ENCODE measurements around the gene ATXN3. TPM values are rescaled to one million over a fixed set of nuclear protein-coding genes. Genes with fewer than 3 reads are reported as not detected.

ATXN3 gene
- total RNA-seq, 2 donors from 2014 or later: 45.1 to 53.5 TPM

DNA sequence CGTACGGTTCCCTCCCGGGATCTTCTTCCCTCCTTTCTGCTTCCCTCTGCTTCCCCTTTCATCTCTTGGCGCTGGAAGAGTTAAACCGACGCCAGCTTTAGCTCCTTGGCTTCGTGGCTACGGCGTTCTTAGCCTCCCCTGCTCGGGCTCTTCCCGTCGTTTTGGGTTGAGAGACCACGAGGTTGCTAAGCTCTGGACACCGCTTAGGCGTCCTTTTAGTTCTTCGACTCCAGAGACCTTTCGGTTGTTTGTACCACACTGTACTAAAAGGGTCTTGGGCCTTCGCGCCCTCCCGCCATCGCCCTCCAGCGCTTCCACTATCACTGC, 15.9 kb upstream of the ATXN3 start:
- TF ChIP-seq, protein P1, sequence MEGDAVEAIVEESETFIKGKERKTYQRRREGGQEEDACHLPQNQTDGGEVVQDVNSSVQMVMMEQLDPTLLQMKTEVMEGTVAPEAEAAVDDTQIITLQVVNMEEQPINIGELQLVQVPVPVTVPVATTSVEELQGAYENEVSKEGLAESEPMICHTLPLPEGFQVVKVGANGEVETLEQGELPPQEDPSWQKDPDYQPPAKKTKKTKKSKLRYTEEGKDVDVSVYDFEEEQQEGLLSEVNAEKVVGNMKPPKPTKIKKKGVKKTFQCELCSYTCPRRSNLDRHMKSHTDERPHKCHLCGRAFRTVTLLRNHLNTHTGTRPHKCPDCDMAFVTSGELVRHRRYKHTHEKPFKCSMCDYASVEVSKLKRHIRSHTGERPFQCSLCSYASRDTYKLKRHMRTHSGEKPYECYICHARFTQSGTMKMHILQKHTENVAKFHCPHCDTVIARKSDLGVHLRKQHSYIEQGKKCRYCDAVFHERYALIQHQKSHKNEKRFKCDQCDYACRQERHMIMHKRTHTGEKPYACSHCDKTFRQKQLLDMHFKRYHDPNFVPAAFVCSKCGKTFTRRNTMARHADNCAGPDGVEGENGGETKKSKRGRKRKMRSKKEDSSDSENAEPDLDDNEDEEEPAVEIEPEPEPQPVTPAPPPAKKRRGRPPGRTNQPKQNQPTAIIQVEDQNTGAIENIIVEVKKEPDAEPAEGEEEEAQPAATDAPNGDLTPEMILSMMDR (IDR thresholded peaks at IDR 0.05): no peak
- TF ChIP-seq POLR2A (IDR thresholded peaks at IDR 0.05) (no peak), POLR2AphosphoS5 (IDR thresholded peaks at IDR 0.05) (no peak)
- no peak for DNase-seq (ENCODE audit: low spot score)
- no peaks in the 10 kb centered on the region for H3K9me3 ChIP-seq
- WGBS: under 1% methylated on average over 22 of the region's 22 CpGs
- H3K27me3 ChIP-seq (replicated peaks; ENCODE audit: insufficient read depth): no peaks in the 10 kb centered on the region
- intact Hi-C loops (cut with DNase I): loop anchor here (10.0 kb wide), 2 partner anchors 562 to 662 kb away; no protein-coding TSS in a partner anchor
- no peaks in the 10 kb centered on the region for H3K36me3 ChIP-seq
- H3K27ac ChIP-seq: peak overlapping the region; percentile 86 to 87
- H3K4me3 ChIP-seq: peak overlapping the region; percentile 80 to 94
- no peaks in the 10 kb centered on the region for H3K4me1 ChIP-seq (replicated peaks)

DNA sequence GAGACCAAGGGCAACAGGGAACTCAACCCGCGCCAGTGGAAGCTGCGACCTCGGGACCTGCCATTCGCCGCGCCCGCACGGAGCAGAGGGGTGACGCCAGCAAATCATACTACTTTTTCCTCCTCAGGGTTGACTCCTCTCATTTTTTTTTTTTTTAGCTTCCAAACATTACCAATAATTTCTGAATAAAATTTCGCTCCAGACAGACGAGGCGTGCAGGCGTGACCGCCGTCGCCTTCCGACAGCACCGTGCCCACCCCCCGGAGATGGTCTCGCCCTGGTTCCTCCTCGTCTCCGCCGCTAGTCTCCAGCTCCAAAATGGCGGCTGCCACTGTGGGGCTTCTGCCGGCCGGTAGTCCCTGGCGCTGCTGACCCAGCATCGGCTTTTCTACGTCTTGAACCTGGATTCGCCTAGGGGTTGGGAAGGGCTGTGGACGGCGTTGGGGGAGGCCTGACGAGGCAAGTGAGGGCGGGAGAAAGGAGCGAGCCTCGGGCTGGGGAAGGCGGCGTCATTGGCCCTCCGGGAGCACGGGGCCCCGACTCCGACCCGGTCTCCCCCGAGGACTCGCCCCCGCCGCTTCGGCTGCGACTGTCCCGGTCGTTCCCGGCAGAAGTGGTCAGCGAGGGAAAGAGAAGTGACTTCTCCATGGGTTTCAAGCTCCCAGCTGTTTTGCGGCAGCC, 15.4 kb upstream of the ATXN3 start, which contains the start of the genes CPSF2 and NDUFB1:
Gene CPSF2 (plus strand): TSS at position 300 of the 681 bp plus-strand sequence. CDS start 9,016 bp downstream, outside the sequence.
Gene NDUFB1 (minus strand): TSS at position 37 of the 681 bp plus-strand sequence. CDS start 4,069 bp downstream, outside the sequence.
- WGBS: 0% methylated on average over 55 of the region's 55 CpGs
- Histone ChIP-seq H3K36me3 (no peaks in the 10 kb centered on the region), H3K27me3 (replicated peaks; ENCODE audit: insufficient read depth) (no peaks in the 10 kb centered on the region), H3K4me3 (peak within 1 kb of the TSS; percentile 80 to 94), H3K9me3 (no peaks in the 10 kb centered on the region), H3K4me1 (replicated peaks) (no peaks in the 10 kb centered on the region), H3K27ac (peak within 1 kb of the TSS; percentile 86 to 87)
- TF ChIP-seq, protein P1 (IDR thresholded peaks at IDR 0.05): peak in 2 of 4 experiments; percentile 19 to 32
- TF ChIP-seq POLR2A (IDR thresholded peaks at IDR 0.05): peak; percentile 63
- peak; percentile 70 for TF ChIP-seq POLR2AphosphoS5 (IDR thresholded peaks at IDR 0.05)
- peak; percentile 81 for DNase-seq (ENCODE audit: low spot score)
- intact Hi-C loops (cut with DNase I): loop anchor here (2.0 to 10.0 kb wide), 3 partner anchors 15 to 663 kb away; partner anchors contain the start of gene ATXN3

DNA sequence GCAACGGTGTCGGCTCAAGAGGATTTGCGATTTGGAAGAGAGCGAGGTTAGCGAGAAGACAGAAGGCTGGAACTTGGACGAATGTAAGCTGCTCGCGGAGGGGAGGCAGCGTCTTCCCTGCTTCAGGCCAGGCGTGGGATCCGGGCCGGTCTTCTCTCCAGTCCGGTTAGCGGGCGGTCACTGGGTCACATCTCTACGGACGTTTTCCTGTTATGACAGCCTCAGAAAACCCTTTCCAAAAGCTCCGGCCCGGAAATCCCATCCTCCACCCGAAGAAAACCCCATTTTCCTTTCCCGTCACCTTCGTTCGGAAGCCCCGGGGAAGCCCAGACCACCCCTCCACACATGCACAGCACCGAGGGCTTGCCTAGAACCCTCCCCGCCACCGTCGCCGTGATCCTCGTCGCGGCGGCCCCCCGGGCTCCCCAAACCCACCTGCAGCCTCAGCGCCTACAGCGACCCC, 14.9 kb upstream of the ATXN3 start:
- under 1% methylated on average over 36 of the region's 36 CpGs for WGBS
- intact Hi-C loops (cut with DNase I): loop anchor here (2.0 to 10.0 kb wide), 3 partner anchors 14 to 664 kb away; partner anchors contain the start of gene ATXN3
- peak overlapping the region; percentile 86 to 87 for H3K27ac ChIP-seq
- H3K9me3 ChIP-seq: no peaks in the 10 kb centered on the region
- peak; percentile 25 for DNase-seq (ENCODE audit: low spot score)
- no peaks in the 10 kb centered on the region for H3K27me3 ChIP-seq (replicated peaks; ENCODE audit: insufficient read depth)
- TF ChIP-seq POLR2AphosphoS5 (IDR thresholded peaks at IDR 0.05) (no peak), POLR2A (IDR thresholded peaks at IDR 0.05) (no peak)
- TF ChIP-seq, protein P1 (IDR thresholded peaks at IDR 0.05): no peak
- H3K4me1 ChIP-seq (replicated peaks): no peaks in the 10 kb centered on the region
- peak overlapping the region; percentile 80 to 94 for H3K4me3 ChIP-seq
- no peaks in the 10 kb centered on the region for H3K36me3 ChIP-seq

DNA sequence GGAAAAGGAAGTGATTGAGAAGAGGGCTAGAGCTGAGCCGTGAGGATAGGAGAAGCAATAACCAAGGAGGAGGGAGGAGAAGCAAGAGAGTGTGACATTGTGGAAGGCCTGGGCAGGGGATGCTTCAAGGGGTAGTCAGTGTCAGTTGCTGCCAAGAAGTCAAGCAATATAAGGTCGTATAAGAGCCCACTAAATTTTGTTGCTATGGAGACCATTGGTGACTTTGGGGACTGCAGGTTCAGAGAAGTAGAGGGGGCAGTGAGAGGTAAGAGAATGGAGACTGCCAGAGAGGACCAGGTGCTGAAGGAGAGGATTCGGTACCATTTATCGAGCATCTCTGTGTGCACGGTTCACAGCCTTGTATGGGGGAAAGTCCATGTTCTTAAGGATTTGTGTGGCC, 3.1 kb upstream of the ATXN3 start:
- H3K9me3 ChIP-seq: no peaks in the 10 kb centered on the region
- TF ChIP-seq POLR2AphosphoS5 (IDR thresholded peaks at IDR 0.05) (no peak), POLR2A (IDR thresholded peaks at IDR 0.05) (no peak)
- TF ChIP-seq, protein P1 (IDR thresholded peaks at IDR 0.05): no peak
- no peak overlapping the region for H3K27ac ChIP-seq
- no peak overlapping the region for H3K4me3 ChIP-seq
- H3K27me3 ChIP-seq (replicated peaks; ENCODE audit: insufficient read depth): no peaks in the 10 kb centered on the region
- no peak for DNase-seq (ENCODE audit: low spot score)
- H3K4me1 ChIP-seq (replicated peaks): no peaks in the 10 kb centered on the region
- WGBS: 77% methylated on average over 5 of the region's 5 CpGs
- no peaks in the 10 kb centered on the region for H3K36me3 ChIP-seq
- intact Hi-C loops (cut with DNase I): loop anchor here (5.0 kb wide), 1 partner anchor 72 kb away; no protein-coding TSS in a partner anchor
